Upper lobe of left lung (tissue), 4 donors: ENCODE data around the gene UBR7.

ENCODE experiments used
- EP300 ChIP-seq, 4 donors: sonication (generic); formaldehyde crosslinking; IDR thresholded peaks; one replicate each; pipeline ENCODE4 v1.5.1; 2017; ENCODE audit warnings: antibody characterized with exemption in 4 of 4, control low read depth in 2 of 4
- POLR2A ChIP-seq, 4 donors: fragments of 450-650 bp; IDR thresholded peaks; one replicate each; pipeline ENCODE4 v1.5.1; 2016 to 2017; ENCODE audit warnings: antibody characterized with exemption in 4 of 4, mild to moderate bottlenecking in 2 of 4
- POLR2AphosphoS5 ChIP-seq, 2 donors: sonication (generic); formaldehyde crosslinking; IDR thresholded peaks; one replicate each; pipeline ENCODE4 v1.5.1; 2017; ENCODE audit warnings: antibody characterized with exemption in 2 of 2
- TF ChIP-seq, protein P1 (sequence below), 6 experiments: fragments of 450-650 bp in 4 of 6; fragments of 200-600 bp in 2 of 6; sonication (generic) in 2 of 6; IDR thresholded peaks; one replicate each; pipeline ENCODE4 v1.5.1; 2016 to 2019; ENCODE audit warnings: antibody characterized with exemption in 6 of 6

DNA sequence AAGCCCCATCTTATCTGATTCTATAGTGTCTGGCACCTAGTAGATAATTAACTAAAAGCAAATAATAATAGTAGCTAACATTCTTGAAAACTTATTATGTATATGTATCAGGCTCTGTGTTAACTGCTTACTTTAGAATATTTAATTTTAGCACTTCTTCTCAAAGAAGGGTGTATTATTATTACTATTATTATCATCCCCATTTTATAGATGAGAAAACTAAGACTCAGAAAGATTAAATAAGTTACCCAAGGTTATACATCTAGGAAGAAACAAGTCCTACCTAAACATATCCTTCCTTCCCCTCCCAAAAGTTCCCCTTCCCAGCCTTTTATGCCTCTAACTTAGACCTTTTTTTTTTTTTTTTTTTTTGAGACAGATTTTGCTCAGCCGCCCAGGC, 61.4 kb downstream of the UBR7 start:
- TF ChIP-seq POLR2A (IDR thresholded peaks at IDR 0.05) (no peak), EP300 (IDR thresholded peaks at IDR 0.05) (no peak), POLR2AphosphoS5 (IDR thresholded peaks at IDR 0.05) (no peak)
- TF ChIP-seq, protein P1, sequence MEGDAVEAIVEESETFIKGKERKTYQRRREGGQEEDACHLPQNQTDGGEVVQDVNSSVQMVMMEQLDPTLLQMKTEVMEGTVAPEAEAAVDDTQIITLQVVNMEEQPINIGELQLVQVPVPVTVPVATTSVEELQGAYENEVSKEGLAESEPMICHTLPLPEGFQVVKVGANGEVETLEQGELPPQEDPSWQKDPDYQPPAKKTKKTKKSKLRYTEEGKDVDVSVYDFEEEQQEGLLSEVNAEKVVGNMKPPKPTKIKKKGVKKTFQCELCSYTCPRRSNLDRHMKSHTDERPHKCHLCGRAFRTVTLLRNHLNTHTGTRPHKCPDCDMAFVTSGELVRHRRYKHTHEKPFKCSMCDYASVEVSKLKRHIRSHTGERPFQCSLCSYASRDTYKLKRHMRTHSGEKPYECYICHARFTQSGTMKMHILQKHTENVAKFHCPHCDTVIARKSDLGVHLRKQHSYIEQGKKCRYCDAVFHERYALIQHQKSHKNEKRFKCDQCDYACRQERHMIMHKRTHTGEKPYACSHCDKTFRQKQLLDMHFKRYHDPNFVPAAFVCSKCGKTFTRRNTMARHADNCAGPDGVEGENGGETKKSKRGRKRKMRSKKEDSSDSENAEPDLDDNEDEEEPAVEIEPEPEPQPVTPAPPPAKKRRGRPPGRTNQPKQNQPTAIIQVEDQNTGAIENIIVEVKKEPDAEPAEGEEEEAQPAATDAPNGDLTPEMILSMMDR (IDR thresholded peaks at IDR 0.05), result no peak
